ENCODE data around the gene NMNAT1.

GRCh38 chr1:9910423-9911178 lies 32.7 kb upstream of the NMNAT1 start:
- no peak for TF ChIP-seq CTCF (conservative IDR thresholded peaks at IDR 0.05 in 1 of 2, IDR thresholded peaks at IDR 0.05 in 1 of 2; ENCODE audit: low read depth in 1 of 2, low read length in 2 of 2)
- no peak for TF ChIP-seq EZH2 (IDR thresholded peaks at IDR 0.05; ENCODE audit: low read length, missing control alignments)

Measured in fibroblast of lung (primary cell).